ENCODE results near the gene TBC1D1.

The TBC1D1 gene

DNA sequence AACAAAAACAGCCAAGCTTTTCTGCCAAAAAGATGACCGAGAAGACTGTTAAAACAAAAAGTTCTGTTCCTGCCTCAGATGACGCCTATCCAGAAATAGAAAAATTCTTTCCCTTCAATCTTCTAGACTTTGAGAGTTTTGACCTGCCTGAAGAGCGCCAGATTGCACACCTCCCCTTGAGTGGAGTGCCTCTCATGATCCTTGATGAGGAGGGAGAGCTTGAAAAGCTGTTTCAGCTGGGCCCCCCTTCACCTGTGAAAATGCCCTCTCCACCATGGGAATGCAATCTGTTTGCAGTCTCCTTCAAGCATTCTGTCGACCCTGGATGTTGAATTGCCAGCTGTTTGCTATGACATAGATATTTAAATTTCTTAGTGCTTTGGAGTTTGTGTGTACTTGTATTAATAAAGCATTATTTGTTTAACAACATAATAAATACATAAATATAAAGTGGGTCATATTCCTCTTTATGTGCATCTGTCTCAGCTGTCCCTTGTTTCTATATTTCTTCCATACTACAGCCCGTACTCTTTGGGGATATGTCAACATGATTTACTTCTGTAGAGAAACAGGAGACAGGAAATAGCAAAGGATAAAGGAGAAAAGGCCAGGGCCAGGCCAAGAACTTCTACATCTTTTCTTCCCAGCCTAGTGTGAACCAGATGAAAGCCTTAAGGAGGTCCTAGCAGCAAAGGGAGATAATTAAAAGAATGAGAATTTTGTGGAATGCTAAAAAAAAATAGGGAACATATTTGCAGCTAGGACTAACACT, 70.0 kb downstream of the TBC1D1 start:
- Histone ChIP-seq H3K9me3 (no peaks in the 10 kb centered on the region), H3K4me1 (no peaks in the 10 kb centered on the region), H3K4me3 (ENCODE audit: low read depth, low read length) (no peak overlapping the region), H3K27me3 (no peaks in the 10 kb centered on the region), H3K36me3 (no peaks in the 10 kb centered on the region)
- TF ChIP-seq, protein P1, sequence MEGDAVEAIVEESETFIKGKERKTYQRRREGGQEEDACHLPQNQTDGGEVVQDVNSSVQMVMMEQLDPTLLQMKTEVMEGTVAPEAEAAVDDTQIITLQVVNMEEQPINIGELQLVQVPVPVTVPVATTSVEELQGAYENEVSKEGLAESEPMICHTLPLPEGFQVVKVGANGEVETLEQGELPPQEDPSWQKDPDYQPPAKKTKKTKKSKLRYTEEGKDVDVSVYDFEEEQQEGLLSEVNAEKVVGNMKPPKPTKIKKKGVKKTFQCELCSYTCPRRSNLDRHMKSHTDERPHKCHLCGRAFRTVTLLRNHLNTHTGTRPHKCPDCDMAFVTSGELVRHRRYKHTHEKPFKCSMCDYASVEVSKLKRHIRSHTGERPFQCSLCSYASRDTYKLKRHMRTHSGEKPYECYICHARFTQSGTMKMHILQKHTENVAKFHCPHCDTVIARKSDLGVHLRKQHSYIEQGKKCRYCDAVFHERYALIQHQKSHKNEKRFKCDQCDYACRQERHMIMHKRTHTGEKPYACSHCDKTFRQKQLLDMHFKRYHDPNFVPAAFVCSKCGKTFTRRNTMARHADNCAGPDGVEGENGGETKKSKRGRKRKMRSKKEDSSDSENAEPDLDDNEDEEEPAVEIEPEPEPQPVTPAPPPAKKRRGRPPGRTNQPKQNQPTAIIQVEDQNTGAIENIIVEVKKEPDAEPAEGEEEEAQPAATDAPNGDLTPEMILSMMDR (IDR thresholded peaks at IDR 0.05; ENCODE audit: low read depth, low read length): no peak
- DNase-seq: no peak

DNA sequence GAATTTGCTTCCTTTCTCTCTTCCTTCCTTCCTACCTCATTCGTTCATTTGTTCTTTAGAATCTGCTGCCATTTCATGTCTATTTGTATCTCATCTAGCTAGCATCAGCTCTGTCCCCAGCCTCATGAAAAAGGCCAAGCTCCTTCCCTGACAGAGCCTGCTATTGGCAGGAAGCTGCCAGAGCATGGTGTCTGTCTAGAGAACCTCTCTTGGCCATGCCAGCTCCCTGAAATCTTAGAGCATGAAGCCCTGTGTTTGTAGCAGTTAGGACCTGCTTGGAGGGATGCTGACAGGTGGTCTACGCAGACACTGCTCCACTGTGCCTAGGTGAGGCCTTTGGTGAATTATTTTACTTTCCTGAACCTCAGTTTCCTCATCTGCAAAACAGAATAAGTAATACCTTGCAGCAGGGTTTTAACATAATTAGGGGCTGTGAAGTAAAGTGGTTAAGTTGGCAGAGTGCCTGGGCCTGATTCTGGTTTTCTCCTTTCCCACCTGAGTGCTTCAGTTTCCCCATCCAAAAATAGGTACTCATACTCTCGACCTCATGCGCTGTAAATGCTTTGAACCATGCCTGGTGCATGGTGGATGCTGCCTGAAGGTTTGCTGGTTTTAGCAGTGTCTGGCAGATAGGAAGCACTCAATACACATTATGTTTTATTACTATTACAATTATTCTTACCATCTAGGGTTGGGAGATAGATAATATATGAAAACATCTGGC, 74.0 kb downstream of the TBC1D1 start:
- H3K27me3 ChIP-seq: no peaks in the 10 kb centered on the region
- H3K36me3 ChIP-seq: no peaks in the 10 kb centered on the region
- H3K4me3 ChIP-seq (ENCODE audit: low read depth, low read length): no peak overlapping the region
- TF ChIP-seq, protein P1 (IDR thresholded peaks at IDR 0.05; ENCODE audit: low read depth, low read length): no peak
- DNase-seq: no peak
- no peaks in the 10 kb centered on the region for H3K4me1 ChIP-seq
- H3K9me3 ChIP-seq: no peaks in the 10 kb centered on the region

DNA sequence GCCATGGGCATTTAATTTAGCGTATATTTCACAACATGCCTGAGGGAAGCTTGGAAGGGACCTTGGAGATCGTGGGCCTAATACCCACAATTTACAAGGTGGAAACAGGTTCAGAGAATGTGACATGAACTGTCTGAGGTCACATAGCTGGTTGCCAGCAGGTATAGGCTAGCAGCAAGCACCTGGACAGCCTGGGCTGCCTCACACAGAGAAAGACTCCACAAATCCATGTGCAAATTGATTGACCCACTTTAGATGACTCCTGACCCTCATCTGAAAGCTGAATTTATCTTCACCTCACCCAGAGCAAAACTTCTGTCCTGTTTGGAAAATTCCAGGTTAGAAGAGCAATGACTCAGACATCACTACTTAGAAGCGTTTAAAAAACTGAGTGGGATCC, 75.2 kb downstream of the TBC1D1 start:
- Histone ChIP-seq H3K9me3 (no peaks in the 10 kb centered on the region), H3K4me3 (ENCODE audit: low read depth, low read length) (no peak overlapping the region), H3K36me3 (no peaks in the 10 kb centered on the region), H3K27me3 (no peaks in the 10 kb centered on the region), H3K4me1 (no peaks in the 10 kb centered on the region)
- no peak for DNase-seq
- TF ChIP-seq, protein P1 (IDR thresholded peaks at IDR 0.05; ENCODE audit: low read depth, low read length): no peak

DNA sequence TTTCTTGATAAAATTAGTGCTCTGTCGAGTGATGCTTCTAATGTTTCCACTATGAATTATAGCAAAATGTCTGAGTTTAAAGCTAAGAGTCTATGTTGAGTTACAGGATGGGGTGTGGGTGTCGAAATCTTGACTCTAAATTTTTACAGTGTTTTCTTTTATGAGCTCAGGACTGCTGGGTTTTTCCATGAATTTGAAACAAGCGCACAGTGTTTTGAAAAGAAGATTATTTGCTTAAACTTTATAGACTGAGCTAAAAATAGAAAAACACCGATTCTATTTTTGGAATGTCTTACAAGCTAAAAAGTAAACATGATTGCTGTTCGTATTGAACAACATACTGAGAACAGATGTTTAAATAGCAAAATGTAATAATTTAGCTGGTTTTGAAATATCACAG, 76.9 kb downstream of the TBC1D1 start:
- Histone ChIP-seq H3K36me3 (no peaks in the 10 kb centered on the region), H3K27me3 (no peaks in the 10 kb centered on the region), H3K9me3 (no peaks in the 10 kb centered on the region), H3K4me3 (ENCODE audit: low read depth, low read length) (no peak overlapping the region), H3K4me1 (no peaks in the 10 kb centered on the region)
- DNase-seq: no peak
- TF ChIP-seq, protein P1 (IDR thresholded peaks at IDR 0.05; ENCODE audit: low read depth, low read length): no peak

DNA sequence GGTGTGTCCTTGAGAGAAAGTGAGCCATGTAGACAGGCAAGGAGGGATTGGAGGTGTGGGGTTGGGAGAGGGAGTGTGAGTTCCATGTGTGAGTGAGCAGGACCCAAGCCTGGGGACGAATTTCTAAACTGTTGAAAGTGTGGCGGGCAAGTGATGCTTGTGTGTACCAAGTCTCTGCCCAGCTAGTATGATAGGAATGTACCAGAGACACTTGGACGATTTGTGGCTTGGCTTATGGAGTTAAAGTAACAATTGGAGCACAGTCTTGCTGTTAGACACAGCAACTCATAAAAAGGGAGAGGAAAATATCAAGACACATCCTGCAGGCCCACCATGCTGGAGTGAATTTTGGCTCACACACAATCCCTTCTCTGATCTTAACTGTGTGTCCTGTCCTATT, 77.9 kb downstream of the TBC1D1 start:
- Histone ChIP-seq H3K9me3 (no peaks in the 10 kb centered on the region), H3K36me3 (no peaks in the 10 kb centered on the region), H3K4me3 (ENCODE audit: low read depth, low read length) (no peak overlapping the region), H3K27me3 (no peaks in the 10 kb centered on the region), H3K4me1 (no peaks in the 10 kb centered on the region)
- no peak for DNase-seq
- TF ChIP-seq, protein P1 (IDR thresholded peaks at IDR 0.05; ENCODE audit: low read depth, low read length): no peak

DNA sequence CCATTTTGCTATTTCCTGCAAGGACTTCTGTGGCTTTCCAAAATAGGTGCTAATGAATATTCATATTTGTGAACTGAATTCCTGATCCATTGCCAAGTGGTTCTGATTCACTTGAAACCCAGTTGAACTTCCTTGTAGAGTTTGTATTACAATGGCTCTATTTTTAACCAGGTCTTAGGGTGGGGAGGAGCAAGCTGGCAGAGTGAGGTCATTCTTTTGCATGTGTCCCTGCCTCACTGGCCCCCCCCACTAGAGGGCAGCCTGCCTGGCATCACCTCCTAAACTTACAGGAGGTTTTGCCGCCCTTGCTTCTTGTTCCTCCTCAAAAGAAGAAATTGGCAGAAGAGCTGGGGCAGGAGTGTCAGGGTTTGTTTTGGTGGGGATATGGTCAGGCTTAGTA, 79.8 kb downstream of the TBC1D1 start:
- H3K9me3 ChIP-seq: no peaks in the 10 kb centered on the region
- H3K36me3 ChIP-seq: no peaks in the 10 kb centered on the region
- TF ChIP-seq, protein P1 (IDR thresholded peaks at IDR 0.05; ENCODE audit: low read depth, low read length): peak; percentile 75
- H3K4me3 ChIP-seq (ENCODE audit: low read depth, low read length): no peak overlapping the region
- no peaks in the 10 kb centered on the region for H3K27me3 ChIP-seq
- DNase-seq: peak; percentile 68
- H3K4me1 ChIP-seq: no peaks in the 10 kb centered on the region
